IPS-18c (cell line): Measurements from ENCODE around the gene TM9SF1.

ENCODE experiments used
- H3K4me3 ChIP-seq: 2 replicates; pipeline ENCODE4 v1.7.0; 2013; ENCODE audit warnings: low read depth, mild to moderate bottlenecking, low read length, moderate library complexity; ENCODE audit not compliant: insufficient read depth
- H3K9me3 ChIP-seq: one replicate; pipeline ENCODE4 v1.6.1; 2013; ENCODE audit warnings: mild to moderate bottlenecking, low read length, moderate library complexity; ENCODE audit not compliant: control insufficient read depth, insufficient read depth

The TM9SF1 gene

GRCh38 chr14:24172261-24172860, 22.9 kb downstream of the TM9SF1 start:
- Histone ChIP-seq H3K9me3 (no peaks in the 10 kb centered on the region), H3K4me3 (peak overlapping the region; percentile 53)

- H3K9me3 ChIP-seq, result no peaks in the 10 kb centered on the region
- peak within 1 kb of the TSS; percentile 53 for H3K4me3 ChIP-seq
These were observed 23.6 kb downstream of the TM9SF1 start, which contains the start of gene REC8 for GRCh38 chr14:24171422-24172260. Gene REC8 (plus strand): TSS chr14:24172080. CDS start chr14:24172553, 473 bp downstream.

GRCh38 chr14:24167469-24168114, 27.6 kb downstream of the TM9SF1 start:
- Histone ChIP-seq H3K9me3 (no peaks in the 10 kb centered on the region), H3K4me3 (no peak overlapping the region)

- Histone ChIP-seq H3K9me3 (no peaks in the 10 kb centered on the region), H3K4me3 (no peak overlapping the region)
These were observed 29.5 kb downstream of the TM9SF1 start for GRCh38 chr14:24165785-24166184.

- no peaks in the 10 kb centered on the region for H3K9me3 ChIP-seq
- H3K4me3 ChIP-seq, result no peak overlapping the region
These were observed 30.7 kb downstream of the TM9SF1 start for GRCh38 chr14:24164518-24164991.

- H3K9me3 ChIP-seq, result no peaks in the 10 kb centered on the region
- H3K4me3 ChIP-seq, result no peak overlapping the region
These were observed 33.1 kb downstream of the TM9SF1 start for GRCh38 chr14:24162093-24162492.

GRCh38 chr14:24160850-24161804, 34.1 kb downstream of the TM9SF1 start, which contains the start of gene IRF9:
Gene IRF9 (plus strand): TSS chr14:24161265. CDS start chr14:24162145, 880 bp downstream.
- peak within 1 kb of the TSS; percentile 40 for H3K4me3 ChIP-seq
- no peaks in the 10 kb centered on the region for H3K9me3 ChIP-seq

GRCh38 chr14:24160499-24160849, 34.8 kb downstream of the TM9SF1 start:
- H3K4me3 ChIP-seq, result no peak overlapping the region
- H3K9me3 ChIP-seq, result no peaks in the 10 kb centered on the region

GRCh38 chr14:24159777-24160498, 35.3 kb downstream of the TM9SF1 start:
- Histone ChIP-seq H3K9me3 (no peaks in the 10 kb centered on the region), H3K4me3 (no peak overlapping the region)

GRCh38 chr14:24157331-24157730, 37.9 kb downstream of the TM9SF1 start:
- Histone ChIP-seq H3K9me3 (no peaks in the 10 kb centered on the region), H3K4me3 (no peak overlapping the region; the same call in 1 of the 2 replicates)

- H3K4me3 ChIP-seq, result no peak overlapping the region
- no peaks in the 10 kb centered on the region for H3K9me3 ChIP-seq
These were observed 38.4 kb downstream of the TM9SF1 start for GRCh38 chr14:24156840-24157239.

GRCh38 chr14:24155100-24155499, 40.1 kb downstream of the TM9SF1 start:
- Histone ChIP-seq H3K4me3 (no peak overlapping the region), H3K9me3 (no peaks in the 10 kb centered on the region)

GRCh38 chr14:24151404-24152080, 43.7 kb downstream of the TM9SF1 start:
- Histone ChIP-seq H3K9me3 (no peaks in the 10 kb centered on the region), H3K4me3 (no peak overlapping the region)

- Histone ChIP-seq H3K9me3 (no peaks in the 10 kb centered on the region), H3K4me3 (no peak overlapping the region)
These were observed 44.2 kb downstream of the TM9SF1 start for GRCh38 chr14:24150993-24151392.

GRCh38 chr14:24150567-24150966, 44.7 kb downstream of the TM9SF1 start:
- Histone ChIP-seq H3K4me3 (no peak overlapping the region), H3K9me3 (no peaks in the 10 kb centered on the region)

GRCh38 chr14:24150061-24150460, 45.2 kb downstream of the TM9SF1 start:
- no peaks in the 10 kb centered on the region for H3K9me3 ChIP-seq
- H3K4me3 ChIP-seq, result no peak overlapping the region
